Common myeloid progenitor, CD34-positive (primary cell): ENCODE data around the gene CD164.

Source experiments
- CTCF ChIA-PET: fragments of 350-600 bp; sonication (Branson Sonifier 250); formaldehyde crosslinking; loops from one replicate; lab custom pipeline; 2021; ENCODE audit warnings: antibody characterized with exemption; lab: Charles Lee
- POLR2A ChIA-PET: fragments of 350-600 bp; sonication (Branson Sonifier 250); formaldehyde crosslinking; loops from one replicate; lab custom pipeline; 2021; ENCODE audit warnings: antibody characterized with exemption; lab: Charles Lee
- DNase-seq, 3 donors: peaks; one replicate each; pipeline versions ENCODE4 v3.0.0 to v3.0.0-alpha.2; 2013
- H3K27ac ChIP-seq, 2 experiments: 1 replicate in 1 of 2; 2 replicates in 1 of 2; pipeline ENCODE4 v1.7.0; 2013; ENCODE audit warnings: inconsistent platforms in 2 of 2, low read length in 2 of 2, mild to moderate bottlenecking in 2 of 2, low read depth in 1 of 2, moderate library complexity in 1 of 2; ENCODE audit not compliant: severe bottlenecking in 2 of 2, insufficient read depth in 1 of 2, poor library complexity in 1 of 2
- H3K27me3 ChIP-seq, 5 experiments: replicated peaks in 2 of 5; 1 replicate in 3 of 5; 2 replicates in 2 of 5; pipeline versions ENCODE4 v1.6.1 to v1.7.0; 2013; ENCODE audit warnings: low read length in 4 of 5, mild to moderate bottlenecking in 2 of 5, moderate library complexity in 2 of 5, inconsistent platforms in 1 of 5; ENCODE audit not compliant: insufficient read depth in 5 of 5, control insufficient read depth in 4 of 5
- H3K36me3 ChIP-seq, 4 experiments: 1 replicate in 2 of 4; 2 replicates in 2 of 4; pipeline versions ENCODE4 v1.6.1 to v1.7.0; 2013; ENCODE audit warnings: low read length in 3 of 4, control low read depth in 1 of 4, mild to moderate bottlenecking in 1 of 4; ENCODE audit not compliant: control insufficient read depth in 4 of 4, insufficient read depth in 4 of 4
- H3K4me1 ChIP-seq, 4 experiments: 1 replicate in 3 of 4; 2 replicates in 1 of 4; pipeline versions ENCODE4 v1.6.1 to v1.7.1; 2013; ENCODE audit warnings: low read length in 3 of 4, mild to moderate bottlenecking in 3 of 4, control low read depth in 1 of 4, inconsistent platforms in 1 of 4, moderate library complexity in 1 of 4; ENCODE audit not compliant: control insufficient read depth in 4 of 4, insufficient read depth in 4 of 4; ENCODE audit errors: control extremely low read depth in 1 of 4
- H3K4me3 ChIP-seq, 7 experiments: 1 replicate in 4 of 7; 2 replicates in 3 of 7; pipeline versions ENCODE4 v1.5.1 to v1.7.0; 2013; ENCODE audit warnings: mild to moderate bottlenecking in 7 of 7, low read length in 6 of 7, moderate library complexity in 6 of 7, inconsistent platforms in 2 of 7, low read depth in 2 of 7, control low read depth in 1 of 7; ENCODE audit not compliant: insufficient read depth in 4 of 7, control insufficient read depth in 1 of 7; ENCODE audit errors: extremely low read depth in 1 of 7
- H3K9me3 ChIP-seq, 5 experiments: 1 replicate in 4 of 5; 2 replicates in 1 of 5; pipeline versions ENCODE4 v1.6.1 to v1.7.1; 2013; ENCODE audit warnings: low read length in 4 of 5, mild to moderate bottlenecking in 2 of 5, inconsistent platforms in 1 of 5, low read depth in 1 of 5, moderate library complexity in 1 of 5; ENCODE audit not compliant: control insufficient read depth in 4 of 5, insufficient read depth in 2 of 5; ENCODE audit errors: control extremely low read depth in 1 of 5
- WGBS: methylation state at CpG from one replicate; pipeline ENCODE4 v1.1.5; 2013; ENCODE audit not compliant: insufficient coverage; 5-methylcytosine and 5-hydroxymethylcytosine counted together

CD164 gene

GRCh38 chr6:109362102-109362884 lies 20.0 kb downstream of the CD164 start:
- H3K36me3 ChIP-seq, result peaks cover 30 to 86% (median 70%) of the 10 kb centered on the region in 4 experiments
- no peak for DNase-seq
- 60% methylated on average over 2 of the region's 7 CpGs for WGBS
- CTCF ChIA-PET, result interaction anchor here (0.6 to 4.0 kb wide), 10 partner anchors 8 to 174 kb away, joined by 3 to 19 read pairs (median 5); partner anchors contain the start of gene CD164
- H3K4me3 ChIP-seq, result no peak overlapping the region
- H3K27me3 ChIP-seq, result no peaks in the 10 kb centered on the region
- POLR2A ChIA-PET, result interaction anchor here (1.2 to 2.3 kb wide), 2 partner anchors 19 to 20 kb away, joined by 4 to 7 read pairs; partner anchors contain the start of gene CD164
- H3K27ac ChIP-seq, result no peak overlapping the region
- H3K4me1 ChIP-seq, result peaks cover 0 to 1% (median 0%) of the 10 kb centered on the region in 4 experiments
- peaks cover 0 to 12% (median 2%) of the 10 kb centered on the region in 5 experiments for H3K9me3 ChIP-seq

GRCh38 chr6:109360791-109361190 lies 21.5 kb downstream of the CD164 start:
- H3K36me3 ChIP-seq, result peaks cover 24 to 87% (median 73%) of the 10 kb centered on the region in 4 experiments
- ChIA-PET CTCF (interaction anchor here (1.2 to 4.0 kb wide), 5 partner anchors 10 to 173 kb away, joined by 4 to 19 read pairs (median 10); no protein-coding TSS in a partner anchor), POLR2A (no interaction called here)

GRCh38 chr6:109360281-109360680 lies 22.0 kb downstream of the CD164 start:
- no peaks in the 10 kb centered on the region for H3K27me3 ChIP-seq
- POLR2A ChIA-PET, result no interaction called here
- H3K4me3 ChIP-seq, result no peak overlapping the region
- peaks cover 23 to 86% (median 73%) of the 10 kb centered on the region in 4 experiments for H3K36me3 ChIP-seq
- DNase-seq, result no peak
- CTCF ChIA-PET, result interaction anchor here (1.1 to 4.0 kb wide), 4 partner anchors 10 to 24 kb away, joined by 3 to 19 read pairs (median 4); no protein-coding TSS in a partner anchor
- H3K4me1 ChIP-seq, result no peaks in the 10 kb centered on the region
- H3K27ac ChIP-seq, result no peak overlapping the region
- 100% methylated on average over 1 of the region's 1 CpG for WGBS
- H3K9me3 ChIP-seq, result peaks cover 0 to 26% (median 11%) of the 10 kb centered on the region in 5 experiments

More at GRCh38 chr6:109360791-109361190, 21.5 kb downstream of the CD164 start:
- H3K27me3 ChIP-seq, result no peaks in the 10 kb centered on the region
- peaks cover 0 to 25% (median 10%) of the 10 kb centered on the region in 5 experiments for H3K9me3 ChIP-seq
- H3K4me1 ChIP-seq, result no peaks in the 10 kb centered on the region
- no peak overlapping the region for H3K27ac ChIP-seq
- DNase-seq, result no peak
- no peak overlapping the region for H3K4me3 ChIP-seq

GRCh38 chr6:109359248-109359647 lies 23.0 kb downstream of the CD164 start:
- 100% methylated on average over 1 of the region's 2 CpGs for WGBS
- Histone ChIP-seq H3K4me1 (no peaks in the 10 kb centered on the region), H3K4me3 (no peak overlapping the region), H3K27ac (peak overlapping the region in 1 of 2 experiments; percentile 19), H3K27me3 (no peaks in the 10 kb centered on the region), H3K36me3 (peaks cover 22 to 86% (median 73%) of the 10 kb centered on the region in 4 experiments), H3K9me3 (peaks cover 0 to 26% (median 11%) of the 10 kb centered on the region in 5 experiments)
- POLR2A ChIA-PET, result no interaction called here
- no peak for DNase-seq
- CTCF ChIA-PET, result interaction anchor here (0.7 to 4.0 kb wide), 5 partner anchors 9 to 76 kb away, joined by 3 to 19 read pairs (median 4); no protein-coding TSS in a partner anchor

GRCh38 chr6:109358204-109358603 lies 24.1 kb downstream of the CD164 start:
- H3K27ac ChIP-seq, result no peak overlapping the region
- H3K4me3 ChIP-seq, result no peak overlapping the region
- no peak for DNase-seq
- H3K9me3 ChIP-seq, result peaks cover 0 to 26% (median 11%) of the 10 kb centered on the region in 5 experiments
- H3K27me3 ChIP-seq, result no peaks in the 10 kb centered on the region
- ChIA-PET CTCF (interaction anchor here (1.2 to 2.1 kb wide), 2 partner anchors 12 to 59 kb away, joined by 3 to 4 read pairs; no protein-coding TSS in a partner anchor), POLR2A (interaction anchor here (0.6 kb wide), 1 partner anchor 9 kb away, joined by 3 read pairs; no protein-coding TSS in a partner anchor)
- H3K4me1 ChIP-seq, result peaks cover 0 to 2% (median 0%) of the 10 kb centered on the region in 4 experiments
- H3K36me3 ChIP-seq, result peaks cover 22 to 85% (median 69%) of the 10 kb centered on the region in 4 experiments

GRCh38 chr6:109356237-109356636 lies 26.0 kb downstream of the CD164 start:
- 100% methylated on average over 2 of the region's 3 CpGs for WGBS
- no peak for DNase-seq
- H3K4me1 ChIP-seq, result peaks cover 9 to 19% (median 13%) of the 10 kb centered on the region in 4 experiments
- H3K9me3 ChIP-seq, result peaks cover 0 to 22% (median 9%) of the 10 kb centered on the region in 5 experiments
- H3K27me3 ChIP-seq, result no peaks in the 10 kb centered on the region
- CTCF ChIA-PET, result interaction anchor here (0.7 kb wide), 1 partner anchor 9 kb away, joined by 4 read pairs; no protein-coding TSS in a partner anchor
- H3K36me3 ChIP-seq, result peaks cover 22 to 70% (median 57%) of the 10 kb centered on the region in 4 experiments
- H3K27ac ChIP-seq, result peak overlapping the region in 1 of 2 experiments; percentile 21
- no peak overlapping the region for H3K4me3 ChIP-seq
- POLR2A ChIA-PET, result no interaction called here
